BLaER1 (cell line): Measurements from ENCODE around the gene FAM209A.
A peak's percentile ranks its signal among the peaks of the same experiment; 100 is the strongest.

Source experiments
- H3K27ac ChIP-seq: shearing (Covaris generic); formaldehyde crosslinking; 2 replicates; pipeline ENCODE4 v1.8.1; 2022
- H3K27me3 ChIP-seq: shearing (Covaris generic); formaldehyde crosslinking; 2 replicates; pipeline ENCODE4 v1.8.1; 2022
- H3K36me3 ChIP-seq: shearing (Covaris generic); formaldehyde crosslinking; 2 replicates; pipeline ENCODE4 v1.8.1; 2022
- H3K4me1 ChIP-seq: shearing (Covaris generic); formaldehyde crosslinking; 2 replicates; pipeline ENCODE4 v1.8.1; 2022
- H3K4me2 ChIP-seq: shearing (Covaris generic); formaldehyde crosslinking; 2 replicates; pipeline ENCODE4 v1.8.1; 2022
- H3K4me3 ChIP-seq: shearing (Covaris generic); formaldehyde crosslinking; 2 replicates; pipeline ENCODE4 v1.8.1; 2022
- H3K9ac ChIP-seq: shearing (Covaris generic); formaldehyde crosslinking; 2 replicates; pipeline ENCODE4 v1.8.1; 2022
- H3K9me3 ChIP-seq: shearing (Covaris generic); formaldehyde crosslinking; 2 replicates; pipeline ENCODE4 v1.8.1; 2022
- H4K20me1 ChIP-seq: shearing (Covaris generic); formaldehyde crosslinking; 2 replicates; pipeline ENCODE4 v1.8.1; 2022
- Cebpa-rat ChIP-seq: shearing (Covaris generic); IDR thresholded peaks from 2 replicates; pipeline ENCODE4 v1.8.1; 2022

FAM209A gene

GRCh38 chr20:56570832-56571231 lies 46.3 kb downstream of the FAM209A start:
- Histone ChIP-seq H4K20me1 (no peaks in the 10 kb centered on the region), H3K4me1 (0 out of 2 replicates have a peak, but pooled peaks cover 4% of the 10 kb centered on the region), H3K36me3 (no peaks in the 10 kb centered on the region), H3K27ac (no peak overlapping the region), H3K9me3 (peaks cover 13% of the 10 kb centered on the region), H3K27me3 (no peaks in the 10 kb centered on the region), H3K4me2 (no peak overlapping the region), H3K4me3 (no peak overlapping the region), H3K9ac (no peak overlapping the region)
- no peak for TF ChIP-seq Cebpa-rat

- no peaks in the 10 kb centered on the region for H4K20me1 ChIP-seq
- H3K9me3 ChIP-seq = peaks cover 13% of the 10 kb centered on the region
- no peaks in the 10 kb centered on the region for H3K27me3 ChIP-seq
- H3K36me3 ChIP-seq = no peaks in the 10 kb centered on the region
- no peak overlapping the region for H3K27ac ChIP-seq
- no peak overlapping the region for H3K4me2 ChIP-seq
- peak; percentile 52; the same call in 1 of the 2 replicates for TF ChIP-seq Cebpa-rat
- H3K9ac ChIP-seq = no peak overlapping the region
- no peaks in the 10 kb centered on the region for H3K4me1 ChIP-seq
- H3K4me3 ChIP-seq = no peak overlapping the region
Measured at GRCh38 chr20:56572172-56572571, 47.6 kb downstream of the FAM209A start.

- Histone ChIP-seq H3K4me1 (no peaks in the 10 kb centered on the region), H3K27ac (no peak overlapping the region), H4K20me1 (no peaks in the 10 kb centered on the region), H3K36me3 (no peaks in the 10 kb centered on the region), H3K9me3 (peaks cover 13% of the 10 kb centered on the region), H3K4me3 (no peak overlapping the region), H3K27me3 (no peaks in the 10 kb centered on the region), H3K9ac (no peak overlapping the region), H3K4me2 (no peak overlapping the region)
- no peak for TF ChIP-seq Cebpa-rat
Measured at GRCh38 chr20:56573986-56574385, 49.4 kb downstream of the FAM209A start.

- no peak overlapping the region for H3K27ac ChIP-seq
- peaks cover 12% of the 10 kb centered on the region for H3K9me3 ChIP-seq
- H3K4me3 ChIP-seq = no peak overlapping the region
- H3K36me3 ChIP-seq = no peaks in the 10 kb centered on the region
- no peaks in the 10 kb centered on the region for H3K27me3 ChIP-seq
- no peak overlapping the region for H3K4me2 ChIP-seq
- TF ChIP-seq Cebpa-rat = no peak
- H3K4me1 ChIP-seq = no peaks in the 10 kb centered on the region
- no peaks in the 10 kb centered on the region for H4K20me1 ChIP-seq
- H3K9ac ChIP-seq = no peak overlapping the region
Measured at GRCh38 chr20:56574531-56575142, 50.1 kb downstream of the FAM209A start.

- Histone ChIP-seq H3K9ac (no peak overlapping the region), H3K27ac (no peak overlapping the region), H3K9me3 (peaks cover 7% of the 10 kb centered on the region; the same call in 1 of the 2 replicates), H4K20me1 (no peaks in the 10 kb centered on the region), H3K4me2 (no peak overlapping the region), H3K4me3 (no peak overlapping the region), H3K4me1 (no peaks in the 10 kb centered on the region), H3K27me3 (no peaks in the 10 kb centered on the region), H3K36me3 (no peaks in the 10 kb centered on the region)
- no peak for TF ChIP-seq Cebpa-rat
Measured at GRCh38 chr20:56575157-56575556, 50.6 kb downstream of the FAM209A start.
